Measurements from ENCODE around the gene PTCHD4.

Gene PTCHD4

GRCh38 chr6:48078120-48078519 is 32.9 kb downstream of the PTCHD4 start:
- H3K27me3 ChIP-seq (ENCODE audit: control insufficient read depth, low read length) = no peaks in the 10 kb centered on the region
- H4K20me1 ChIP-seq (ENCODE audit: control insufficient read depth, insufficient read depth, low read depth, low read length) = no peaks in the 10 kb centered on the region
- TF ChIP-seq, protein P1, sequence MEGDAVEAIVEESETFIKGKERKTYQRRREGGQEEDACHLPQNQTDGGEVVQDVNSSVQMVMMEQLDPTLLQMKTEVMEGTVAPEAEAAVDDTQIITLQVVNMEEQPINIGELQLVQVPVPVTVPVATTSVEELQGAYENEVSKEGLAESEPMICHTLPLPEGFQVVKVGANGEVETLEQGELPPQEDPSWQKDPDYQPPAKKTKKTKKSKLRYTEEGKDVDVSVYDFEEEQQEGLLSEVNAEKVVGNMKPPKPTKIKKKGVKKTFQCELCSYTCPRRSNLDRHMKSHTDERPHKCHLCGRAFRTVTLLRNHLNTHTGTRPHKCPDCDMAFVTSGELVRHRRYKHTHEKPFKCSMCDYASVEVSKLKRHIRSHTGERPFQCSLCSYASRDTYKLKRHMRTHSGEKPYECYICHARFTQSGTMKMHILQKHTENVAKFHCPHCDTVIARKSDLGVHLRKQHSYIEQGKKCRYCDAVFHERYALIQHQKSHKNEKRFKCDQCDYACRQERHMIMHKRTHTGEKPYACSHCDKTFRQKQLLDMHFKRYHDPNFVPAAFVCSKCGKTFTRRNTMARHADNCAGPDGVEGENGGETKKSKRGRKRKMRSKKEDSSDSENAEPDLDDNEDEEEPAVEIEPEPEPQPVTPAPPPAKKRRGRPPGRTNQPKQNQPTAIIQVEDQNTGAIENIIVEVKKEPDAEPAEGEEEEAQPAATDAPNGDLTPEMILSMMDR (IDR thresholded peaks at IDR 0.05; ENCODE audit: low read depth, low read length, poor library complexity, severe bottlenecking) = no peak
- TF ChIP-seq EZH2phosphoT487 (IDR thresholded peaks at IDR 0.05; ENCODE audit: borderline replicate concordance, low read length) = no peak
- H3K9me3 ChIP-seq (ENCODE audit: control insufficient read depth, insufficient read depth, low read length) = no peaks in the 10 kb centered on the region
- H3K79me2 ChIP-seq (ENCODE audit: control insufficient read depth, low read length) = no peaks in the 10 kb centered on the region
- no peaks in the 10 kb centered on the region for H3K36me3 ChIP-seq (ENCODE audit: control insufficient read depth, low read length)
- H3K4me2 ChIP-seq (ENCODE audit: low read length) = no peak overlapping the region
- no peaks in the 10 kb centered on the region for H3K4me1 ChIP-seq (ENCODE audit: control insufficient read depth, low read length)
- H3K27ac ChIP-seq (ENCODE audit: low read depth, low read length) = no peak overlapping the region
- no peaks in the 10 kb centered on the region for H3F3A ChIP-seq (ENCODE audit: control insufficient read depth, insufficient read depth)
- no peak overlapping the region for H3K4me3 ChIP-seq (ENCODE audit: low read length)
- H3K9me2 ChIP-seq (replicated peaks; ENCODE audit: control insufficient read depth, low read length) = no peaks in the 10 kb centered on the region

GRCh38 chr6:48075181-48075580 is 35.8 kb downstream of the PTCHD4 start:
- no peaks in the 10 kb centered on the region for H3K9me2 ChIP-seq (replicated peaks; ENCODE audit: control insufficient read depth, low read length)
- no peaks in the 10 kb centered on the region for H3K79me2 ChIP-seq (ENCODE audit: control insufficient read depth, low read length)
- H3K36me3 ChIP-seq (ENCODE audit: control insufficient read depth, low read length) = no peaks in the 10 kb centered on the region
- H3K4me2 ChIP-seq (ENCODE audit: low read length) = no peak overlapping the region
- no peaks in the 10 kb centered on the region for H3K4me1 ChIP-seq (ENCODE audit: control insufficient read depth, low read length)
- H3F3A ChIP-seq (ENCODE audit: control insufficient read depth, insufficient read depth) = no peaks in the 10 kb centered on the region
- H3K9me3 ChIP-seq (ENCODE audit: control insufficient read depth, insufficient read depth, low read length) = no peaks in the 10 kb centered on the region
- H4K20me1 ChIP-seq (ENCODE audit: control insufficient read depth, insufficient read depth, low read depth, low read length) = no peaks in the 10 kb centered on the region
- no peak overlapping the region for H3K4me3 ChIP-seq (ENCODE audit: low read length)
- no peak overlapping the region for H3K27ac ChIP-seq (ENCODE audit: low read depth, low read length)
- TF ChIP-seq, protein P1 (IDR thresholded peaks at IDR 0.05; ENCODE audit: low read depth, low read length, poor library complexity, severe bottlenecking) = no peak
- TF ChIP-seq EZH2phosphoT487 (IDR thresholded peaks at IDR 0.05; ENCODE audit: borderline replicate concordance, low read length) = no peak
- H3K27me3 ChIP-seq (ENCODE audit: control insufficient read depth, low read length) = no peaks in the 10 kb centered on the region

- Histone ChIP-seq H3K79me2 (ENCODE audit: control insufficient read depth, low read length) (no peaks in the 10 kb centered on the region), H3K27me3 (ENCODE audit: control insufficient read depth, low read length) (no peaks in the 10 kb centered on the region), H3K9me2 (replicated peaks; ENCODE audit: control insufficient read depth, low read length) (no peaks in the 10 kb centered on the region), H3K4me1 (ENCODE audit: control insufficient read depth, low read length) (no peaks in the 10 kb centered on the region), H3K36me3 (ENCODE audit: control insufficient read depth, low read length) (no peaks in the 10 kb centered on the region), H4K20me1 (ENCODE audit: control insufficient read depth, insufficient read depth, low read depth, low read length) (no peaks in the 10 kb centered on the region), H3K4me2 (ENCODE audit: low read length) (no peak overlapping the region), H3K27ac (ENCODE audit: low read depth, low read length) (no peak overlapping the region), H3F3A (ENCODE audit: control insufficient read depth, insufficient read depth) (no peaks in the 10 kb centered on the region), H3K4me3 (ENCODE audit: low read length) (no peak overlapping the region), H3K9me3 (ENCODE audit: control insufficient read depth, insufficient read depth, low read length) (no peaks in the 10 kb centered on the region)
- TF ChIP-seq, protein P1 (IDR thresholded peaks at IDR 0.05; ENCODE audit: low read depth, low read length, poor library complexity, severe bottlenecking) = no peak
- no peak for TF ChIP-seq EZH2phosphoT487 (IDR thresholded peaks at IDR 0.05; ENCODE audit: borderline replicate concordance, low read length)
Measured at GRCh38 chr6:48073976-48074767, 36.8 kb downstream of the PTCHD4 start.

All from DOHH2 (cell line).